HTERT RPE-1 (cell line): Measurements from ENCODE around the gene NXF3.
"Not testable (repeated sequence)": the region's sequence is repeated elsewhere in the genome, so short reads cannot be mapped to it uniquely, and the experiment has no call there.

ENCODE experiments used
- in situ Hi-C: fragments of 300-500 bp; cut with MboI; formaldehyde crosslinking; loops from 4 replicates; pipeline ENCODE4 v1.14.3; 2020; ENCODE audit warnings: low sequenced_read_pairs

Gene NXF3

DNA sequence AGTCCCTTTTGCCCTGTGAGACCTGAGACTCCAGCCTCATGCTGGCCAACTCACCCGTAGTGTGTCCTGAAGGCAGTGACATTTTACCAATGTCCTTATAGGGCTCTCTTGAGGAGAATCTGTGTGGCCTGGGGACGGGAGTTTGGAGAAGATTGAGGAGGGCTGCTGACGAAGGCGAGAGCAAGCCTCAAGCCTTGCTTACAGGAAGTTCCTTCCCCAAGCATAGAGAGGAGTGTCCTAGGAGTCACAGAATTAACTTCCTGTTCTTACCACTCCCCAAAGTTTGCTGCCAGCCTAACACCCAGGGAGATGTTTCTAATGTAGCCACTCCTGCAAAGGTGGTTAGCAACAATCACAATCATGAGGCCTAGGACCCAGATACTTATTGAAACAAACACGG is at the start of gene NXF3:
Gene NXF3, minus strand, starts transcription at position 202 of the 400 bp plus-strand sequence. Its CDS starts 120 bp downstream, at position 82.
- in situ Hi-C loops = no loop called here

GRCh38 chrX:103136528-103136927 is 43.6 kb upstream of the NXF3 start:
- in situ Hi-C loops = not testable (repeated sequence)

GRCh38 chrX:103124284-103124683 is 31.3 kb upstream of the NXF3 start:
- in situ Hi-C loops = no loop called here

- in situ Hi-C loops = no loop called here
Observed at GRCh38 chrX:103120748-103121147, 27.8 kb upstream of the NXF3 start.

GRCh38 chrX:103116970-103117369 is 24.0 kb upstream of the NXF3 start:
- in situ Hi-C loops = not testable (repeated sequence)

GRCh38 chrX:103109497-103109896 is 16.6 kb upstream of the NXF3 start:
- in situ Hi-C loops = not testable (repeated sequence)

GRCh38 chrX:103107836-103108235 is 14.9 kb upstream of the NXF3 start:
- in situ Hi-C loops = no loop called here

DNA sequence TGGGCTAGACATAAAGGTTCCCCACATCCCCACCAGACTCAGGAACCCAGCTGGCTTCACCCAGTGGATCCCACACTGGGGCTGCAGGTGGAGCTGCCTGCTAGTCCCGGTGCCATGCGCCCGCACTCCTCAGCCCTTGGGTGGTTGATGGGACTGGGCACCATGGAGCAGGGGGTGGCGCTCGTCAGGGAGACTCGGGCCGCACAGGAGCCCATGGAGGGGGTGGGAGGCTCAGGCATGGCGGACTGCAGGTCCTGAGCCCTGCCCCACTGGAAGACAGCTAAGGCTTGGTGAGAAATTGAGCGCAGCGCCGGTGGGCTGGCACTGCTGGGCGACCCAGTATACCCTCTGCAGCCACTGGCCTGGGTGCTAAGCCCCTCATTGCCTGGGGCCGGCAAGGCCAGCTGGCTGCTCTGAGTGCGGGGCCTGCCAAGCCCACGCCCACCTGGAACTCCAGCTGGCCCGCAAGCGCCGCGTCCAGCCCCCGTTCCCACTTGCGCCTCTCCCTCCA is 14.3 kb upstream of the NXF3 start:
- in situ Hi-C loops = not testable (repeated sequence)

- in situ Hi-C loops = not testable (repeated sequence)
Observed at GRCh38 chrX:103104370-103104769, 11.4 kb upstream of the NXF3 start.

GRCh38 chrX:103103866-103104265 is 10.9 kb upstream of the NXF3 start:
- in situ Hi-C loops = not testable (repeated sequence)

GRCh38 chrX:103101299-103102042 is 8.5 kb upstream of the NXF3 start:
- in situ Hi-C loops = no loop called here

DNA sequence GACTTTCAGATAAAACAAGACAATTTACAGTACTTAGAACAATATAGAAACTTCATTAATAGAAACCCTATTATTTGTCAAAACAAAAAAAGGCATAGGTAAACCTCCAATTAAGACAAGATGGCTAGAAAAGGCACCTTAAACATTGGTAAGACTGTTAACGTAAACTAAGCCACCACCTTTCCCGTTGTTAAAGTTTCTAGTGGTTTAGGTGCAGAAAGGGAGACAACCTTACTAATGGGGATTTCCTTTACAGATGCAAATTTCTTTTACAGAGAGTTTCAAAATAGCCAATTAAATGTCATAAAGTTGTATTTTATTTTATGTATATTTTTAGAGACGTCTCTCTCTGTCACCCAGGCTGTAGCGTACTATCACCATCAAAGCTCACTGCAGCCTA is 7.5 kb upstream of the NXF3 start:
- in situ Hi-C loops = no loop called here

- in situ Hi-C loops = no loop called here
Observed at GRCh38 chrX:103099691-103100090, 6.7 kb upstream of the NXF3 start.

- in situ Hi-C loops = no loop called here
Observed at GRCh38 chrX:103098488-103098887, 5.5 kb upstream of the NXF3 start.

GRCh38 chrX:103081051-103081450 is 11.9 kb downstream of the NXF3 start:
- in situ Hi-C loops = no loop called here

- in situ Hi-C loops = no loop called here
Observed at GRCh38 chrX:103073467-103073866, 19.5 kb downstream of the NXF3 start.

- in situ Hi-C loops = no loop called here
Observed at GRCh38 chrX:103066606-103067005, 26.3 kb downstream of the NXF3 start.

DNA sequence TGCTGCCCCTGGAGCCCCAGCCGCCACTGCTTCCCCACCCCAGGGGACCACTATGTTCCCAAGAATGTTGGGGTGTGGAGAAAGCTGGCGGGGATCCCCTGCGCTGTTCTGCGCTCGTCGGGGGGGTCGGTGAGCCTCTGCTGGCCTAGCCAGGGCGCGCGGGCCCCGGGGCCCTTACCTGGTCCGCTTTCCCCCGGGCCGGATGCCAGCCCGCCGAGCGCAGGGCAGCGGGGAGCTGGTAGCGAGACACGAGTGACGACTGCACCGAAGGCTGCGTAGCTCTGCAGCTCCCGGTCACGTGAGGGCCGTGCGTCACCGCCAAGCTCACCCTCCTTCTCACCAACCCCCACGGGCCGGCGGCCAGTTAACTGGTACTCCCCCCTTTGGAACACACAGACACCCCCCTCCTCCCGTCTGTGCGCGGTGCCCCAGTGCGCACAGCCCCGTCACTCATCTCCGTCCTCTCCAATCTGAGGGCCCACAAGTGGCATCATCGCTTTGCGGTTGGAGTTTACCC is 29.0 kb downstream of the NXF3 start, which contains the start of gene BEX1:
Gene BEX1, minus strand, starts transcription at position 254 of the 517 bp plus-strand sequence. CDS start 897 bp downstream, outside the sequence.
- in situ Hi-C loops = no loop called here

- in situ Hi-C loops = no loop called here
Observed at GRCh38 chrX:103063191-103063845, 29.6 kb downstream of the NXF3 start.

GRCh38 chrX:103061486-103061885 is 31.5 kb downstream of the NXF3 start:
- in situ Hi-C loops = no loop called here

DNA sequence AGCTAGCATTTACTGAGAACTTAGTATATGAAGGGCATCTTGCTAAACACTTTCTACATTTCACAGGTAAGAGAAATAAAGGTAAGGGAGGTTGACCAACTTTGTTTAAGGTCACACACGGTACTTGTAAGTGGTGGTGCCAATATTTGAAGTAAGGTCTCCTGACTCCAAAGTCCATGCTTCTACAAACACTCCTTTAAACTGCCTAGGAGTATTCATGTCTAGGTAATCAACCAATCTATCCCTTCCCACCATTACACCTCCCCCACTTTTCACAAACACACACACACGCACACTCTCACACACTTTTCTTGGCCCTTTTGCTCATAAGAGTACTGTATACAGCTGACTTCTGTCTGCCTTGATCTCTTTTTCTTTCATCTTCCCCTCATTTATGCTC is 36.0 kb downstream of the NXF3 start:
- in situ Hi-C loops = no loop called here

GRCh38 chrX:103052625-103053024 is 40.3 kb downstream of the NXF3 start:
- in situ Hi-C loops = no loop called here
